Glomerular visceral epithelial cell (primary cell): ENCODE measurements around the gene OTUB1.
"Not testable (repeated sequence)": the region's sequence is repeated elsewhere in the genome, so short reads cannot be mapped to it uniquely, and the experiment has no call there.

Experiments
- DNase-seq: peaks from one replicate; pipeline ENCODE4 v3.0.0-alpha.2; 2016; ENCODE audit errors: extremely low spot score

The OTUB1 gene

GRCh38 chr11:64042301-64042700 is 56.1 kb downstream of the OTUB1 start:
- DNase-seq: no peak

GRCh38 chr11:64043545-64043944 is 57.3 kb downstream of the OTUB1 start:
- no peak for DNase-seq

GRCh38 chr11:64044730-64045393 is 58.6 kb downstream of the OTUB1 start:
- no peak for DNase-seq

- no peak for DNase-seq
Measured at GRCh38 chr11:64045700-64046099, 59.5 kb downstream of the OTUB1 start.

GRCh38 chr11:64047373-64047772 is 61.1 kb downstream of the OTUB1 start:
- DNase-seq: not testable (repeated sequence)
